ENCODE measurements around the gene ETS1.

DNA sequence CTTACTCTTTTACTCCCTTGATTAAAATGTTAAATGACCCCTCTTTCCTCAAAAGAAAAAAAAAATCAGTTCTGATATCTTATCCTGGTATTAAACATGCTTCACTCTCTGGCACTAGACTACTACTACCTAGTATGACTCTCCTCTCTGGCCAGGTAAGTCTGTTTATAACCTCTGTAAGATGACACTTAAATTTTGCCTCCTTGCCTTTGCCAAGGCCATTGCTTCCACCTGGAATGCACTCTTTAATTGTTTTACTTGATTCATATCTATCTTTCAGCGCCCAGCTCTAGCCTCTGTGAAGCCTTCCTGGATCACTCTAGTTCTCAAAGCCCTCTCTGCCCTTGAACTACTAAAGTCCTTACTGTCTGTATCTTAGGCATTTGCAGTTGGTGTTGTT is 170.4 kb downstream of the ETS1 start:
- TF ChIP-seq POLR2AphosphoS5 (IDR thresholded peaks at IDR 0.05), result no peak
- TF ChIP-seq, protein P1, sequence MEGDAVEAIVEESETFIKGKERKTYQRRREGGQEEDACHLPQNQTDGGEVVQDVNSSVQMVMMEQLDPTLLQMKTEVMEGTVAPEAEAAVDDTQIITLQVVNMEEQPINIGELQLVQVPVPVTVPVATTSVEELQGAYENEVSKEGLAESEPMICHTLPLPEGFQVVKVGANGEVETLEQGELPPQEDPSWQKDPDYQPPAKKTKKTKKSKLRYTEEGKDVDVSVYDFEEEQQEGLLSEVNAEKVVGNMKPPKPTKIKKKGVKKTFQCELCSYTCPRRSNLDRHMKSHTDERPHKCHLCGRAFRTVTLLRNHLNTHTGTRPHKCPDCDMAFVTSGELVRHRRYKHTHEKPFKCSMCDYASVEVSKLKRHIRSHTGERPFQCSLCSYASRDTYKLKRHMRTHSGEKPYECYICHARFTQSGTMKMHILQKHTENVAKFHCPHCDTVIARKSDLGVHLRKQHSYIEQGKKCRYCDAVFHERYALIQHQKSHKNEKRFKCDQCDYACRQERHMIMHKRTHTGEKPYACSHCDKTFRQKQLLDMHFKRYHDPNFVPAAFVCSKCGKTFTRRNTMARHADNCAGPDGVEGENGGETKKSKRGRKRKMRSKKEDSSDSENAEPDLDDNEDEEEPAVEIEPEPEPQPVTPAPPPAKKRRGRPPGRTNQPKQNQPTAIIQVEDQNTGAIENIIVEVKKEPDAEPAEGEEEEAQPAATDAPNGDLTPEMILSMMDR (IDR thresholded peaks at IDR 0.05), result no peak

Measured in transverse colon (tissue), 4 donors.